ENCODE measurements around the gene KLHL22. TPM values are rescaled to one million over a fixed set of nuclear protein-coding genes. Genes with fewer than 3 reads are reported as not detected.

KLHL22 gene
- total RNA-seq, 2 donors from 2014 or later: 10.4 to 13.2 TPM

DNA sequence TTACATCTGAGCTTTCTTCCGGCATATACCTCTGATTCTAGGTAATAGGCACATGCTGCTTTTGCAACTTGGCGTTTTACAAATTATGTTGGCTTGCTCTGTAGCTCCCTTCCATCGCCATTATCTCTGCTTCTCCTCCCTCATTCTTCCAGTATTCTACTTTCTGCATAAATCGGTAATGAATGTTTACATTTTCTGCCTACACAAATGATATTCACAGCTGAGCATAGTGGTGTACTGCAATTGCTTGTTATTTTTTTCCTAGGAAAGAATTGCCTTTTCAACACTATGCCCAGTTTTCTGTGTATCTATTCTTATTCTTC, 30.7 kb upstream of the KLHL22 start:
- Histone ChIP-seq H3K27ac (no peak overlapping the region), H3K4me3 (no peak overlapping the region), H3K9me3 (no peaks in the 10 kb centered on the region), H3K27me3 (no peaks in the 10 kb centered on the region), H3K4me1 (peaks cover 20% of the 10 kb centered on the region), H3K9ac (ENCODE audit: low read depth in 2 of 2, low read length in 2 of 2) (no peak overlapping the region), H3K36me3 (no peaks in the 10 kb centered on the region)
- no peak for DNase-seq
- intact Hi-C loops (cut with DNase I): no loop called here
- TF ChIP-seq, protein P1, sequence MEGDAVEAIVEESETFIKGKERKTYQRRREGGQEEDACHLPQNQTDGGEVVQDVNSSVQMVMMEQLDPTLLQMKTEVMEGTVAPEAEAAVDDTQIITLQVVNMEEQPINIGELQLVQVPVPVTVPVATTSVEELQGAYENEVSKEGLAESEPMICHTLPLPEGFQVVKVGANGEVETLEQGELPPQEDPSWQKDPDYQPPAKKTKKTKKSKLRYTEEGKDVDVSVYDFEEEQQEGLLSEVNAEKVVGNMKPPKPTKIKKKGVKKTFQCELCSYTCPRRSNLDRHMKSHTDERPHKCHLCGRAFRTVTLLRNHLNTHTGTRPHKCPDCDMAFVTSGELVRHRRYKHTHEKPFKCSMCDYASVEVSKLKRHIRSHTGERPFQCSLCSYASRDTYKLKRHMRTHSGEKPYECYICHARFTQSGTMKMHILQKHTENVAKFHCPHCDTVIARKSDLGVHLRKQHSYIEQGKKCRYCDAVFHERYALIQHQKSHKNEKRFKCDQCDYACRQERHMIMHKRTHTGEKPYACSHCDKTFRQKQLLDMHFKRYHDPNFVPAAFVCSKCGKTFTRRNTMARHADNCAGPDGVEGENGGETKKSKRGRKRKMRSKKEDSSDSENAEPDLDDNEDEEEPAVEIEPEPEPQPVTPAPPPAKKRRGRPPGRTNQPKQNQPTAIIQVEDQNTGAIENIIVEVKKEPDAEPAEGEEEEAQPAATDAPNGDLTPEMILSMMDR (IDR thresholded peaks at IDR 0.05): no peak

- H3K36me3 ChIP-seq: no peaks in the 10 kb centered on the region
- H3K27ac ChIP-seq: no peak overlapping the region
- H3K27me3 ChIP-seq: no peaks in the 10 kb centered on the region
- no peak for DNase-seq
- TF ChIP-seq, protein P1 (IDR thresholded peaks at IDR 0.05): no peak
- peaks cover 8% of the 10 kb centered on the region for H3K4me1 ChIP-seq
- H3K9me3 ChIP-seq: no peaks in the 10 kb centered on the region
- no peak overlapping the region for H3K4me3 ChIP-seq
- no peak overlapping the region for H3K9ac ChIP-seq (ENCODE audit: low read depth in 2 of 2, low read length in 2 of 2)
- intact Hi-C loops (cut with DNase I): no loop called here
Observed at GRCh38 chr22:20525048-20525447, 29.5 kb upstream of the KLHL22 start.

- Histone ChIP-seq H3K27ac (no peak overlapping the region), H3K9ac (ENCODE audit: low read depth in 2 of 2, low read length in 2 of 2) (no peak overlapping the region)
Observed at GRCh38 chr22:20524004-20524481, 28.4 kb upstream of the KLHL22 start.

GRCh38 chr22:20523086-20523983, 27.7 kb upstream of the KLHL22 start:
- Histone ChIP-seq H3K36me3 (no peaks in the 10 kb centered on the region), H3K27me3 (no peaks in the 10 kb centered on the region), H3K9ac (ENCODE audit: low read depth in 2 of 2, low read length in 2 of 2) (no peak overlapping the region), H3K9me3 (no peaks in the 10 kb centered on the region), H3K4me3 (no peak overlapping the region), H3K27ac (no peak overlapping the region), H3K4me1 (peaks cover 6% of the 10 kb centered on the region)
- DNase-seq: no peak
- TF ChIP-seq, protein P1 (IDR thresholded peaks at IDR 0.05): no peak
- intact Hi-C loops (cut with DNase I): no loop called here

More at GRCh38 chr22:20524004-20524481, 28.4 kb upstream of the KLHL22 start:
- H3K36me3 ChIP-seq: no peaks in the 10 kb centered on the region
- DNase-seq: no peak
- no peaks in the 10 kb centered on the region for H3K9me3 ChIP-seq
- no peak overlapping the region for H3K4me3 ChIP-seq
- intact Hi-C loops (cut with DNase I): no loop called here
- TF ChIP-seq, protein P1 (IDR thresholded peaks at IDR 0.05): no peak
- H3K4me1 ChIP-seq: peaks cover 6% of the 10 kb centered on the region
- no peaks in the 10 kb centered on the region for H3K27me3 ChIP-seq

- no peak overlapping the region for H3K4me3 ChIP-seq
- TF ChIP-seq, protein P1 (IDR thresholded peaks at IDR 0.05): no peak
- no peak for DNase-seq
- H3K36me3 ChIP-seq: no peaks in the 10 kb centered on the region
- H3K4me1 ChIP-seq: peaks cover 6% of the 10 kb centered on the region
- intact Hi-C loops (cut with DNase I): no loop called here
- no peak overlapping the region for H3K9ac ChIP-seq (ENCODE audit: low read depth in 2 of 2, low read length in 2 of 2)
- no peaks in the 10 kb centered on the region for H3K9me3 ChIP-seq
- H3K27me3 ChIP-seq: no peaks in the 10 kb centered on the region
- no peak overlapping the region for H3K27ac ChIP-seq
Observed at GRCh38 chr22:20522134-20523004, 26.8 kb upstream of the KLHL22 start.
